ENCODE data around the gene TRMT13. TPM values are rescaled to one million over a fixed set of nuclear protein-coding genes. Genes with fewer than 3 reads are reported as not detected.

The TRMT13 gene
- total and polyA plus RNA-seq, 9 of the 15 experiments (the other 6 are each of a cell fraction or from before 2014, with no cell fraction given): 18.7 to 33.0 (median 28.9) TPM

- TF ChIP-seq IRF2 (CRISPR knock-in tag; IDR thresholded peaks at IDR 0.05) (no peak), ZC3H11A (IDR thresholded peaks at IDR 0.05; ENCODE audit: low read depth, low read length) (peak; percentile 82), SOX6 (IDR thresholded peaks at IDR 0.05) (peak; percentile 62), DEAF1 (CRISPR knock-in tag; IDR thresholded peaks at IDR 0.05) (no peak), SRSF3 (IDR thresholded peaks at IDR 0.05; ENCODE audit: insufficient read depth, low read length) (no peak), CUX1 (CRISPR knock-in tag; IDR thresholded peaks at IDR 0.05) (no peak), ZNF780A (CRISPR knock-in tag; IDR thresholded peaks at IDR 0.05) (no peak), FOXM1 (IDR thresholded peaks at IDR 0.05; ENCODE audit: low read depth) (peak; percentile 50), FOXM1 (CRISPR knock-in tag; IDR thresholded peaks at IDR 0.05; ENCODE audit: low read depth) (no peak), KDM4B (IDR thresholded peaks at IDR 0.05; ENCODE audit: borderline replicate concordance in 2 of 2, low read depth in 1 of 2) (peak in 1 of 2 experiments; percentile 92; a peak in 1 of 4 replicates), ZEB2 (IDR thresholded peaks at IDR 0.05) (peak; percentile 57; the same call in 1 of the 2 replicates), ELF4 (CRISPR knock-in tag; IDR thresholded peaks at IDR 0.05) (no peak), MCM3 (IDR thresholded peaks at IDR 0.05) (no peak), USF2 (CRISPR knock-in tag; IDR thresholded peaks at IDR 0.05) (no peak), PML (IDR thresholded peaks at IDR 0.05; ENCODE audit: low read length) (peak; percentile 75), STAT6 (CRISPR knock-in tag; IDR thresholded peaks at IDR 0.05) (0 out of 2 replicates have a peak, but pooled peaks have one; percentile 81), HOXB6 (CRISPR knock-in tag; IDR thresholded peaks at IDR 0.05; ENCODE audit: borderline replicate concordance) (no peak)
Observed at GRCh38 chr1:100132566-100133477, at the start of gene TRMT13, which contains the start of gene SASS6 (continued).

Data from K562 (cell line).